ENCODE data around the gene CLN5. TPM values are rescaled to one million over a fixed set of nuclear protein-coding genes. Genes with fewer than 3 reads are reported as not detected.

CLN5 gene
- total RNA-seq, 1 donor from 2014 or later, result 15.0 TPM

DNA sequence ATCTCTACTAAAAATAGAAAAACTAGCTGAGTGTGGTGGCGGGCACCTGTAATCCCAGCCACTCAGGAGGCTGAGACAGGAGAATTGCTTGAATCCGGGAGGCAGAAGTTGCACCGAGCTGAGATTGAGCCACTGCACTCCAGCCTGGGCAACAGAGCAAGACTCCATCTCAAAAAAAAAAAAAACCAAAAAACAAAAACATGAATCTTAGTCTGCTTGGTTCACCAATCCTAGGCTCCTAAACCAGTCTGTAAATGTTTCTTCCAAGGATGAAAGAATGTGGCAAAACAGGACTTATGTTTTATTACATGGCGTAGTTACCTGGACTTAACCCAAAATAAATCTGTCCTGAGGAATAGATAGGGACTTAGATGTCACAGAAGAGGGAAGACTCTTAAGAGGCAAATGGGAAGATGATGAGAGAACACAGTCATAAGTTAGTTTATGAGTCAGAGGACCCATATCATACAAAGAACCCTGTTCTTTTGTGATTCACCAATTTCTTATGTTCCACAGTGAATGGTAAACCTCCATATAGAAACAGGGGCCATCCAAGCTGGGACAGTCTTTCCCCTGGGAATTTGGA, 41.9 kb downstream of the CLN5 start:
- no peaks in the 10 kb centered on the region for H3K36me3 ChIP-seq
- peaks cover 2% of the 10 kb centered on the region for H3K4me1 ChIP-seq
- intact Hi-C loops (cut with DNase I), result no loop called here
- no peaks in the 10 kb centered on the region for H3K27me3 ChIP-seq
- H3K9me3 ChIP-seq, result no peaks in the 10 kb centered on the region
- DNase-seq (ENCODE audit: extremely low spot score in 2 of 2), result no peak
- H3K27ac ChIP-seq, result no peak overlapping the region
- no peak for TF ChIP-seq POLR2AphosphoS5 (IDR thresholded peaks at IDR 0.05; ENCODE audit: insufficient read depth in 1 of 2, low read depth in 1 of 2)
- TF ChIP-seq, protein P1, sequence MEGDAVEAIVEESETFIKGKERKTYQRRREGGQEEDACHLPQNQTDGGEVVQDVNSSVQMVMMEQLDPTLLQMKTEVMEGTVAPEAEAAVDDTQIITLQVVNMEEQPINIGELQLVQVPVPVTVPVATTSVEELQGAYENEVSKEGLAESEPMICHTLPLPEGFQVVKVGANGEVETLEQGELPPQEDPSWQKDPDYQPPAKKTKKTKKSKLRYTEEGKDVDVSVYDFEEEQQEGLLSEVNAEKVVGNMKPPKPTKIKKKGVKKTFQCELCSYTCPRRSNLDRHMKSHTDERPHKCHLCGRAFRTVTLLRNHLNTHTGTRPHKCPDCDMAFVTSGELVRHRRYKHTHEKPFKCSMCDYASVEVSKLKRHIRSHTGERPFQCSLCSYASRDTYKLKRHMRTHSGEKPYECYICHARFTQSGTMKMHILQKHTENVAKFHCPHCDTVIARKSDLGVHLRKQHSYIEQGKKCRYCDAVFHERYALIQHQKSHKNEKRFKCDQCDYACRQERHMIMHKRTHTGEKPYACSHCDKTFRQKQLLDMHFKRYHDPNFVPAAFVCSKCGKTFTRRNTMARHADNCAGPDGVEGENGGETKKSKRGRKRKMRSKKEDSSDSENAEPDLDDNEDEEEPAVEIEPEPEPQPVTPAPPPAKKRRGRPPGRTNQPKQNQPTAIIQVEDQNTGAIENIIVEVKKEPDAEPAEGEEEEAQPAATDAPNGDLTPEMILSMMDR (IDR thresholded peaks at IDR 0.05), result no peak
- no peak for TF ChIP-seq POLR2A (IDR thresholded peaks at IDR 0.05)
- H3K4me3 ChIP-seq, result no peak overlapping the region

DNA sequence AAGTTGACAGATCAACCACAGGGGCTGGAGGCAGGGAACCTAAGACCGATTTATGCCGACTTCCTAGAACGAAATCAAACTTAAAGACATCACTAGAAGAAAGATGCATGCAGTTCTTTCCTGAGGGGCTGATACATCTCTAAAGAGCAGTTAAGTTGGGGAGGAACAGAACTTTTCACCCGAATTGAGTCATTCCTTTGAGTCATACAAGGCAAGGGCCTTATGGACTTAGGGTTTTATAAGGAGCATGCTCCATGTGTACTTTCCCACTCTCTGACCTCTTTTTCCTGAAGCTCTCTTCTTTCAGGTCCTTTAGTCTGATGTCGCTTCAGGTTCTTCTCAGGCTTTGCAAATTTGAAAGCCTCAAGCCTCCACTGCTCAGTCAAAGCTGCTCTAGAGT, 43.0 kb downstream of the CLN5 start:
- H3K27me3 ChIP-seq, result no peaks in the 10 kb centered on the region
- H3K36me3 ChIP-seq, result no peaks in the 10 kb centered on the region
- TF ChIP-seq, protein P1 (IDR thresholded peaks at IDR 0.05), result no peak
- TF ChIP-seq POLR2A (IDR thresholded peaks at IDR 0.05), result no peak
- no peak for TF ChIP-seq POLR2AphosphoS5 (IDR thresholded peaks at IDR 0.05; ENCODE audit: insufficient read depth in 1 of 2, low read depth in 1 of 2)
- no peak overlapping the region for H3K4me3 ChIP-seq
- H3K4me1 ChIP-seq, result no peaks in the 10 kb centered on the region
- H3K27ac ChIP-seq, result no peak overlapping the region
- no peaks in the 10 kb centered on the region for H3K9me3 ChIP-seq
- DNase-seq (ENCODE audit: extremely low spot score in 2 of 2), result no peak
- intact Hi-C loops (cut with DNase I), result no loop called here

DNA sequence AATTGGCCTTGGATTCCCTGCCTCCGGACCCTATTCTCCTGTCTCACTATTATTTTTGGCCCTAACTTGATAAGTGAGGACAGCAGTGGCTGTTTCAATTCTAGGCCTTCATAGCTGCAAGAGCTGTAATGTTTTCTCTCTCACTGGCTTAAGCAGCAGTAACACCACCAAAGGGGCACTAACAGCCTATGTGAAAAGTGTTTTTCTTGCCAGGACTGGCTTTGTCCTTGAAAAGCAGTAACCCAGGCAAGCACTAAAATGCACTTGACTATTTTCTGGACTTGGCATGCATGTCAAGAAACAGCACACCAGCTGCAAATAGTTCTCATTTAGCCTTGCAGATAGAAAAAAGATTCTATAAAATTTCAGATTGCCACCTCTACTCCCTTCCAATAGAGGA, 44.4 kb downstream of the CLN5 start:
- H3K9me3 ChIP-seq, result no peaks in the 10 kb centered on the region
- intact Hi-C loops (cut with DNase I), result no loop called here
- no peak overlapping the region for H3K4me3 ChIP-seq
- TF ChIP-seq, protein P1 (IDR thresholded peaks at IDR 0.05), result no peak
- TF ChIP-seq POLR2A (IDR thresholded peaks at IDR 0.05) (no peak), POLR2AphosphoS5 (IDR thresholded peaks at IDR 0.05; ENCODE audit: insufficient read depth in 1 of 2, low read depth in 1 of 2) (no peak)
- no peak for DNase-seq (ENCODE audit: extremely low spot score in 2 of 2)
- no peaks in the 10 kb centered on the region for H3K4me1 ChIP-seq
- no peak overlapping the region for H3K27ac ChIP-seq
- H3K27me3 ChIP-seq, result no peaks in the 10 kb centered on the region
- no peaks in the 10 kb centered on the region for H3K36me3 ChIP-seq

DNA sequence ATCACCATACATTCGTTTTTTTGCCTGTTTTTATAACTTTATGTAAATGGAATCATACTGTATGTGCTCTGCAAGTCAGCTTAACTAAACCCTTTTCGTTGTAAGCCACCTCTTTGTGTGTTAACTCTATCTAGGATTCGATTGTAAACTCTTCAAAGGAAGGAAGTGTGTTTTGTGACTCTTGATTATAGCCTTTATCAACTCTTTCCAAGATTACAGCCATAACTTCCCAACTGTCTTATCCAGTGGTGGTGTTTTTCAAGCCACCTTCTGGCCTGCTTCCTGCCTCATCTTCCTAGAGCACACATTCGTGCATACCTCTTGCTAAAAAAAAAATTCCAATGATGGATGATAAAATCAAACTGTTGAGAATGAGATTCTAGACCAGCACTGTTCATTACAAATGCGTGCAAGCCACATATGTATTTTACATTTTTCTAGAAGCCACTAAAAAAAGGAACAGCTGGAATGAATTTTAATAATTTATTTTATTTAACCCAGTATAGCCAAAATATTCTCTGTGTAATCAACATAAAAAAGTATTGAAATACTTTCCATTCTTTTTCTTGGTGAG, 47.1 kb downstream of the CLN5 start:
- TF ChIP-seq POLR2A (IDR thresholded peaks at IDR 0.05), result no peak
- TF ChIP-seq, protein P1 (IDR thresholded peaks at IDR 0.05), result no peak
- TF ChIP-seq POLR2AphosphoS5 (IDR thresholded peaks at IDR 0.05; ENCODE audit: insufficient read depth in 1 of 2, low read depth in 1 of 2), result no peak
- H3K36me3 ChIP-seq, result no peaks in the 10 kb centered on the region
- H3K27me3 ChIP-seq, result no peaks in the 10 kb centered on the region
- no peak overlapping the region for H3K4me3 ChIP-seq
- no peak for DNase-seq (ENCODE audit: extremely low spot score in 2 of 2)
- intact Hi-C loops (cut with DNase I), result no loop called here
- no peaks in the 10 kb centered on the region for H3K4me1 ChIP-seq
- H3K9me3 ChIP-seq, result no peaks in the 10 kb centered on the region
- no peak overlapping the region for H3K27ac ChIP-seq

DNA sequence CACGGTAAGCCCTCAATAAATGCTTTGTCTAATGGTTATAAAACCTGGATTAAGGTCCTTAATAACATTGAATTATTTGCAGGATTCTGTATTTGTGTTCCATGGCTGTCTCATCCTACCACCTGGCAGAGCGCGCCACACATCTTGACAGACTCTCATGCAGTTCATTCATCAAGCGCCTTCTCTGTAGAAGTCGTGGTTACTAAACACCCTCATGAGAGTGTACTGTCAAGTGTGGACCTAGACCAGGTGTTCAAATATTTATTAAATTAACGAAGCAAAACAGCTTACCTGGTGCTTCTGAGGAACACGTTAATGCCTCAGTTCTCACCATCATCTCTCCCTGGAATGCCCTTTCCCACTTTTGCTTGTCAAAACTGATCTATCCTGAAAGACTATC, 48.2 kb downstream of the CLN5 start:
- Histone ChIP-seq H3K27ac (no peak overlapping the region), H3K36me3 (peaks cover 0 to 6% of the 10 kb centered on the region in 2 donors), H3K4me3 (no peak overlapping the region), H3K9me3 (no peaks in the 10 kb centered on the region), H3K4me1 (no peaks in the 10 kb centered on the region), H3K27me3 (no peaks in the 10 kb centered on the region)
- TF ChIP-seq POLR2A (IDR thresholded peaks at IDR 0.05) (no peak), POLR2AphosphoS5 (IDR thresholded peaks at IDR 0.05; ENCODE audit: insufficient read depth in 1 of 2, low read depth in 1 of 2) (no peak)
- TF ChIP-seq, protein P1 (IDR thresholded peaks at IDR 0.05), result no peak
- intact Hi-C loops (cut with DNase I), result no loop called here
- no peak for DNase-seq (ENCODE audit: extremely low spot score in 2 of 2)

Measured in vagina (tissue), 2 donors.